Measurements from ENCODE around the gene HOXD12. TPM values are rescaled to one million over a fixed set of nuclear protein-coding genes. Genes with fewer than 3 reads are reported as not detected.

Gene HOXD12
- total RNA-seq, 1 donor from 2014 or later, result not detected

DNA sequence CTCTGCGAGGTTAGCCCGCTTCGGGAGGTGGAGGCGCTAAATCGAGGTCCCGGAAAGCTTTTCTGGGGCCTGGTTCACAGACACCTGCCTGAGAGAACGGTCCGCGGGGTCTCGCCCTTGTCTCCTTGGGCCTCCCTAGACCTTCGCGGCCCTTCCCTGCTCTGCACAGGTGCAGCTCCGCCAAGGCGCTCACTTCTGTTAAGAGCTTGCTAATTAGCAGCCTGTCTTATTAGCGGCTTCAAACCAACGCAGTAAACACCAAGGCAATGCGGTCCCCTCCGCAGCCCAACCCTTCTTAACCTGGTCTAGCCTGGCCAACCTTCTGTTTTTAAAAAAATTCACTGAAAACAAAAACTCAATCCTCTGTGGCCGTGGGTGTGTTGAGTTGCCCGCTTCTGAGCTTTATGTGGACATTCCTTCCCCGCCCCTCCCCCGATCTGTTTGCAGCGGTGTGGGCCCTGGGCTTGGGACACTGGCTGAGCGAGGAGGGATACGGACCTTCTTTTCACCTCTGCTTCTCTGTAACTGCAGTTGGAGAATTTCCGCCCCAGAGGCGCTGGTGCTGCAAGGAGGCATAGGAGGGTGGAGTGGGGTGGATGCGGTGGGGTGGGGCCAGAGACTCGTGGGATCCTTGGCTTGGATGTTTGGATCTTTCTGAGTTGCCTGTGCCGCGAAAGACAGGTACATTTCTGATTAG, 48.4 kb downstream of the HOXD12 start:
- DNase-seq (ENCODE audit: low read depth in 2 of 2), result no peak

DNA sequence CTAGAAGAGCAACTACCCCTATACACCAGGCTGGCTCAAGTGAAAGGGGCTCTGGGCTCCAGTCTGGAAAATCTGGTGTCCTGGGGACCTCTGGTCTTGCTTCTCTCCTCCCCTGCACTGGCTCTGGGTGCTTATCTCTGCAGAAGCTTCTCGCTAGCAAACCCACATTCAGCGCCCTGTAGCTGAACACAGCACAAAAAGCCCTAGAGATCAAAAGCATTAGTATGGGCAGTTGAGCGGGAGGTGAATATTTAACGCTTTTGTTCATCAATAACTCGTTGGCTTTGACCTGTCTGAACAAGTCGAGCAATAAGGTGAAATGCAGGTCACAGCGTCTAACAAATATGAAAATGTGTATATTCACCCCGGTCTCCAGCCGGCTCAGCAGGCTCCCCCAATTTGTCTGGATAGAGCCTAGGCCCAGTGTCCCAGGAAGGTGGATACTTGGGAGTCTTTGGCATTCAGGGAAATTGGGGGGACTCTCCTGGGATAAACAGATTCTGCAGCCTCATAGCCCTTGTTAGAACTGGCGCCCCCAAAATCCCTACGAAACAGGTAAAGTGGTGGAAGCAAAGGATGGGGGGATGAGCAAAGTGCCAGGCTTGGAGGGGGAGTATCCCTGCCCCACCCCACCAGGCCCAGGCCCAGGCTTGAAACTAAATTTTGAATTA, 49.3 kb downstream of the HOXD12 start:
- no peak for DNase-seq (ENCODE audit: low read depth in 2 of 2)

DNA sequence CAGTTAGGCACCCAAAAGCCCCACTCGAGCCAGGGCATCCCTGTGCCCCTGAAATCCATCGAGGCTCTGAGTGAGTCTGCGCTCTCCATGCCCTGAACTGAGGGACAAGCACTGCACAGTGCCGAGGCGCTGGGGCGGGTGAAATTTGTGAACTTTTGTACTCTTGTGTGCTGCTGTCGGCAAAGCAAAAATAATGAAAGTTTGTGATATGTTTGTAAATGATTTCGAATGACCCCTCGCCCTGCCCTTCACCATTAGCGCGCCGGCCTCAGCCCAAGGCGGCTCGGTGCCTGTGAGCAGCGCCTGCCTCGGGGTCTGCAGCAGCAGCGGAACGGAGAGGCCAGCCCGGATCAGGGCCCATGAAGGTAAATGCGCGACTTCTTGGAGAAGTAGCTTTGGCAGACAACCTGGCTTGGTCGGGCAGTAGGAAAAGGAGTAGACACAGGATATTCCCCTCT, 49.9 kb downstream of the HOXD12 start:
- no peak for DNase-seq (ENCODE audit: low read depth in 2 of 2)

GRCh38 chr2:176149939-176150583, 50.5 kb downstream of the HOXD12 start:
- no peak for DNase-seq (ENCODE audit: low read depth in 2 of 2)

DNA sequence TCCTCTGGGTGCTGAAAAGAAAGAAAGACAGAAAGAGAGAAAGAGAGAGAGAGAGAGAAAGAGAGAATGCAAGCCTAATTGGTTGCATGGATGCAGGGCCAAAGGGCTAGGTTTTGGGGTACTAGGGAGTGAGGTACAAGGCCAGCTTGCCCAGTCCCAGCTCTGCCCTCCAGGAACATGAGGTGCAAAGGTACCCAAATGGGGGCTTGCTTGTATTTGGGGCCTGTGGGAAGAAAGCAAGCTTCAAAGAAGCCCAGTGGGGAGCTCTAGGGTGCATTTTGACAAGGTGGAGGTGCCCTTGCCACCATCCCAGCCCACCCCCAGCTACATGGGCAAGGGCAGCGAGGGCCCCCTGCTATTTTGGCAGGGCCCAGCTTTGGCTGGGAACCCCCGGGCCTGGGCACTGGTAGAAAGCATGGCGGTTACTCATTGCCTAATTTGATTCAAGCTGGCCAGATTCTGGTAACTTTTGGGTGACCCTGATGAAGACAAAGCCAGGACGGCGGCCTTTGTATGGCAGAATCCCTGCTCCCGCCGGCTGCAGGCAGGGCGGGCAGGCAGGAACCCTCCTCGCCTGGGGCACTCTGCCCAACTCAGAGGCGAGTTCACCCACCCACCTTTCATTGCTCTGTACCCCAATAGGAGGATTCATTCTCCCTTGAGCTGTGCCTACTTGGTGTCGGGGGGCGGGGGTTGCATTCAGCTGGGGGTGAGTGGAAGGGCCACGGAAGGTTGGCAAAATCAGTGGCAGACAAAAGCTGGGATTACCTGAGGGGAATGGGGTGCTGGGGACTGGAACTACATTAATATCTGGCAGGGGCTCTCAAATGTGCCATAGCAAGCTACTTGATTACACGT, 51.2 kb downstream of the HOXD12 start:
- DNase-seq (ENCODE audit: low read depth in 2 of 2), result no peak

DNA sequence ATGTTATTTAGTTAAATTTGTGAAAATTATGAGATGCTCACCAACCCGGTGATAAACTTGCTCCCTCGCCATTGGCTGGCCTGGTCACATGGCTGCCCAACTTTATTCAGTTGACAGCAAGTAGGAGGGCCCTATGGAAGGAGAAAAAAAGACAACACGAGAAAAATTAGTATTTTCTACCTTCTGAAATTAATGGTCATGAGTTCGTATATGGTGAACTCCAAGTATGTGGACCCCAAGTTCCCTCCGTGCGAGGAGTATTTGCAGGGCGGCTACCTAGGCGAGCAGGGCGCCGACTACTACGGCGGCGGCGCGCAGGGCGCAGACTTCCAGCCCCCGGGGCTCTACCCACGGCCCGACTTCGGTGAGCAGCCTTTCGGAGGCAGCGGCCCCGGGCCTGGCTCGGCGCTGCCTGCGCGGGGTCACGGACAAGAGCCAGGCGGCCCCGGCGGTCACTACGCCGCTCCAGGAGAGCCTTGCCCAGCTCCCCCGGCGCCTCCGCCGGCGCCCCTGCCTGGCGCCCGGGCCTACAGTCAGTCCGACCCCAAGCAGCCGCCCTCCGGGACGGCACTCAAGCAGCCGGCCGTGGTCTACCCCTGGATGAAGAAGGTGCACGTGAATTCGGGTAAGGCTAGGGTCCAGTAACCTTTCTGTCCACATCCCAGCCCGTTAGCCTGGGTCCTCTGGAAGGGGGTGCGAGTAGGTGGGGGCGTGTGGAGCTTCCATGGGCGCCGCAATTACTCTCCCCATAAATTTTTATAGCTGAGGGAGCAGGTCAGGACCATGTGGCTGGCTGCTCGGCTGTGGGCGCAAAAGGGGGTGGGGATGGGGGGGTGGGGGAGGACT, 52.1 kb downstream of the HOXD12 start, which contains the start of gene HOXD4:
Gene HOXD4 (plus strand): TSS at position 109 of the 846 bp plus-strand sequence. CDS start 84 bp downstream, at position 193.
- DNase-seq (ENCODE audit: low read depth in 2 of 2), result no peak

Other genes with a start within 250 kb of the HOXD12 start
- gene LNPK, start 97.5 kb upstream of the HOXD12 start, total RNA-seq, result 4.2 and 5.7 TPM in 2 replicates
- not detected in 2 replicates for gene EVX2, start 15.8 kb upstream of the HOXD12 start, total RNA-seq
- under 0.01 TPM in 1 of 2 replicates, not detected in the other for gene HOXD13, start 7.1 kb upstream of the HOXD12 start, total RNA-seq
- not detected in 2 replicates for gene HOXD11, start 7.5 kb downstream of the HOXD12 start, total RNA-seq
- 7.8 and 9.9 TPM in 2 replicates for gene HOXD10, start 17.0 kb downstream of the HOXD12 start, total RNA-seq
- 16.8 and 18.6 TPM in 2 replicates for gene HOXD9, start 22.9 kb downstream of the HOXD12 start, total RNA-seq
- gene HOXD8, start 29.9 kb downstream of the HOXD12 start, total RNA-seq, result 17.2 and 20.9 TPM in 2 replicates
- 2.3 and 2.5 TPM in 2 replicates for gene HOXD4, start 51.8 kb downstream of the HOXD12 start, total RNA-seq
- 5.6 and 7.2 TPM in 2 replicates for gene HOXD3, start 57.5 kb downstream of the HOXD12 start, total RNA-seq
- 4.6 and 8.2 TPM in 2 replicates for gene HOXD1, start 88.9 kb downstream of the HOXD12 start, total RNA-seq
- 23.2 and 26.8 TPM in 2 replicates for gene MTX2, start 169.6 kb downstream of the HOXD12 start, total RNA-seq